Activated T-helper 1 cell treated with Interleukin-2 at 50 U/mL for 16 hours (primary cell): ENCODE results near the gene CLPSL2.

Experiments used
- DNase-seq: peaks from one replicate; pipeline ENCODE4 v3.0.0-alpha.2; 2020; ENCODE audit warnings: low read depth

CLPSL2 gene

GRCh38 chr6:35746516-35746915 lies 29.9 kb upstream of the CLPSL2 start:
- DNase-seq = no peak

DNA sequence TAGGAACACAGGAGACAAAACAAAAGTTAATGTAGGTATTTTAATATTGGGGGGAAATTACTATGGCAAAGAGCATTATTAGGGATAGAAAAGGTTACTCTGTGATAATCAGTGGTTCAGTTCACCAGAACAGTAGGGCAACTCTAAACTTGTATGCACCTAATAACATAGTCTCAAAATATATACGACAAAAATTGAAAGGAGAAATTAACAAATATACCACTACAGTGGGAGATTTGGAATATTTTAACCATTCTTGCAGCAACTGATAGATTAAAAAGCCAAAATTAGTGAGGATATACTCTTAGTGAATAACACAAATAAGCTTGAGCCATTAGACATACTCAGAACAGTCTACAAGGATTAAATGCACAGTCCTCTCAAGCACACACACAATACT lies 28.5 kb upstream of the CLPSL2 start:
- DNase-seq = no peak

DNA sequence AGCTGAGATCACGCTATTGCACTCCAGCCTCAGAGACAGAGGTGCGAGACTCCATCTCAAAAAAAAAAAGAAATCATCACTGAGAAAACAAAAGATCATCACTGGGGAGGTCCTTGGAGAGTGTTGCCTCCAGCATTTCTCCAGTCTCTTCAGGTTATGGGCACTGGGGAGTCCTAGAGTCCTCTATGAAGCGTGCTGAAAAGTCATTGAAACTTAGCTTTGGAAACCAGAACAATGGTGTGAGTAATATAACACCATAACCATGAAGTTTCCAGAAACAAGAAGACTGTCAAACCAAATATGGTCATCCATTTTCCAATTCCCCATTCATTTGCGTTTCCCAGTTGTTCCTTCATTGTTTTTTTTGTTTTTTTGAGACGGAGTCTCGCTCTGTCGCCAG lies 25.8 kb upstream of the CLPSL2 start:
- no peak for DNase-seq

GRCh38 chr6:35751594-35751993 lies 24.8 kb upstream of the CLPSL2 start:
- no peak for DNase-seq

DNA sequence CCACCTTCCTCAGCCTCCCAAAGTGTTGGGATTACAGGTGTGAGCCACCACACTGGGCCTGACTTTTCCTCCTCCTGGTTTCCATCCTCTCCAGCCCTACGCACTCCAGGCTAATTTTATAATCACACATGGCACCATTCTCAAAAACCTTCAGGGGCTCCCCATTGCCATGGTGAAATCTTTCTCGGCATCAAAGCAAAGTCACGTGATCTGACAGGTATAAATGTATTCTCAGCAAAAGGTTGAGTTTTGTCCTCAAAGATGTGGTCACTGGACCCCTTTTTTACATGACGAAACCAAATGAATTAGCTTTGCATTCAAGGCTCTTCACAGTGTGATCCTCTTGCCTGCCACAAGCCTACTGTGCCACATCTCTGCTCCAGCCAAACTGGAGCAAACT lies 24.1 kb upstream of the CLPSL2 start:
- no peak for DNase-seq

- DNase-seq = no peak
Measured at GRCh38 chr6:35754452-35755277, 21.7 kb upstream of the CLPSL2 start.

- DNase-seq = no peak
Measured at GRCh38 chr6:35755278-35755924, 21.0 kb upstream of the CLPSL2 start.

- no peak for DNase-seq
Measured at GRCh38 chr6:35757456-35758123, 18.8 kb upstream of the CLPSL2 start.

DNA sequence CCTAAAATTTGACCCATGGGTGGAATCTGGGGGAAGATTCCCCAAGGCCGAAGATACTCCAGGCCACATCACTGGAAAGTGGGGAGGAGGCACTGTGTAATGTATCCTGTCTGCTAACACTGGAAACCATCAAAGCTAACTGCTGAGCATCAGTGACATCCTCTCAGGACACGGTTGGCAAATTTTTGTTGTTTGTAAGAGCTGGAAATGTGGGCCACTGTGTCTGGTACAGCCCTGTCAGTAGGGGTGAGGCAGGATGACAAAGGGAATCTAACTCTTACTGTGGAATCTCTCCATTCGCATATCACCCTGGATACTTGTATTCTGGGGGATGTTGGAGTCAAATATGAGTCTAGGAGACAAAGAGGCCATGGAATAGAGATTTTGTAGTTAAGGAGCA lies 17.0 kb upstream of the CLPSL2 start:
- no peak for DNase-seq

GRCh38 chr6:35765739-35766138 lies 10.7 kb upstream of the CLPSL2 start:
- no peak for DNase-seq

- no peak for DNase-seq
Measured at GRCh38 chr6:35769211-35769610, 7.2 kb upstream of the CLPSL2 start.

DNA sequence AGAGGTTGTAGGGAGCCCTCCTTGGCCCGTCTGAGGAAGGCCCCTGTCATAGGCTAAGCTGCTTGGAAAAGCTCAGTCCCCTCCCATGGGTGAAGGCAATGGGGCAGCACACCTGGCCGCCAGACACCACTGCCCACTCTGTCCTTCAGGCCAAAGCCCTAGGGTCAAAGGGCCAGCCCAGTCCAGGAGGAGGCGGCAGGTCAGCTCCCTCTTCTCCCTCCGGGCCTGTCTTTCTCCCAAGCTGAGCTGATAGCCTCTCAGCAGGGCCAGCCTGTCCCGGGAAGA lies 5.1 kb upstream of the CLPSL2 start:
- no peak for DNase-seq

GRCh38 chr6:35774116-35774794 lies 2.1 kb upstream of the CLPSL2 start:
- no peak for DNase-seq

- no peak for DNase-seq
Measured at GRCh38 chr6:35775031-35775430, 1.4 kb upstream of the CLPSL2 start.

GRCh38 chr6:35777356-35778102 lies 1.1 kb downstream of the CLPSL2 start:
- DNase-seq = no peak

- no peak for DNase-seq
Measured at GRCh38 chr6:35778437-35778836, 2.0 kb downstream of the CLPSL2 start.

DNA sequence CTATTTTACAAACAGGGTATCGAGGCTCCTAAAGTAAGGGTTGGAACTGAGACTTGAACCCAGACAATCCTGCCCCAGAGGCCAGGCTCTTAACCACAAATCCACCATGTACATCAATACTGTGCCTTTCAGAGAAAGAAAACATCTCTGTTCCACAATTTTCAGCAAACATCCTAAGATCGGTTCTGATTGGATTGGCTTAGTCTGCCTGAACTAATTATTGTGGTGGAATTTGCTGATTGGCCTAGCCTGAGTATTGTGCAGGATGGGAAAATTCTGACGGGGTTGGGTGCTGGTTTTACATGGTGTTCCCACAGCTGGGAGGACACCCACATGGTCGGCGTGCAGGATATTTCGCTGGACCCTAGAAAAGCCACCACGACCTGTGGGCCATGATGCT lies 4.3 kb downstream of the CLPSL2 start, which contains the start of gene CLPSL1:
TSS of gene CLPSL1 (plus strand) at position 301 of the 400 bp plus-strand sequence. CDS start at position 393, 92 bp downstream.
- DNase-seq = no peak

- DNase-seq = no peak
Measured at GRCh38 chr6:35781290-35781689, 4.9 kb downstream of the CLPSL2 start.

DNA sequence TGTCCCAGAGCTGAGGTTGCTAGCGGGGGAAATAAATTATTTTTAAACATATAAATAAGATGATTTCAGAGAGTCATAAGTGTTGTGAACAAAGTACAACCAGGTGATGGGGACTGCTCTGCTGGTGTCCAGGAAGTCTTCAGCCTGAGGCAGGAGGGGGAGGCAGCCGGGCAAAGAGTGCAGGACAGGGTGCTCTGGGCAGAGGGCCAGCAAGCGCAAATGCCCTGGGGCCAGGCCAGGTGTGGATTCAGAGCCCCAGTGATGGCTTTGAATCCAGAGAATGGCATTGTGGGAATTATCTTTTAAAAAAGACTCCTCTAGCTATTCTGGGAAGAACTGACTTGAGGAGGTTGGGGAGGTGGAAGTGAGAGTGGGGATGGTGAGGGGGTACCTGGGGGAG lies 6.0 kb downstream of the CLPSL2 start:
- DNase-seq = no peak

DNA sequence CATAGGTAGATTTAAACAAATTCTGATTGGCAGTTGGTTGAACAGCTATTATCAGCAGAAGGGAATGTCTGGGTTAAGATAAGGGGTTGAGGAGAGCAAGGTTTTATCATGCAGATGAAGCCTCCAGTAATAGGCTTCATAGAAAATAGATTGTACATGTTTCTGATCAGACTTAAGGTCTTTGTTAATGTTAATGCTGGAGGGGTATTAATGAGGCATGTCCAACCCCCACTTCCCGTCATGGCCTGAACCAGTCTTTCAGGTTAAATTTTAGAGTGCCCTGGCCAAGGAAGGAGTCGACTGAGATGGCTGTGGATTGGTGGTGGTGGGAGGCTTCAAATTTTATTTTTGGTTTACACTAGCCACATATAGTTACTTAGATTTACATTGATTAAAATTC lies 7.8 kb downstream of the CLPSL2 start:
- DNase-seq = no peak

DNA sequence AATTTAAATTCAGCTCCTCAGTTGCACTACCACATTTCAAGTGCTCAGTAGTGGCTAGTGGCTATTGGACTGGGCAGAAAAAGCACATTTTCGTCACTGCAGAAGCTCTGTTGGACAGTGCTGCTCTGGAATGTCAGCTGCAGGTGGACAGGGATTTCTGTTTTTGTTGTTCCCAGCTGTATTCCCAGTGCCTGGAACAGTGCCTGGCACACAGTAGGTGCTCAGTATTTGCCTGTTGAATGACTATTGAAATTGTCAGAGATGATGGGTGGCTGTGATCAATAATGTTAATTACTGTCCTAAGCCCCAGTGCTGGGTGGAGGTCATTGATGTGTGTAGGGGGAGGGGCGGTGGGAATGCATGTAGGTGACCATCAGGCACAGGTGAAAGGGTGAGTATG lies 9.9 kb downstream of the CLPSL2 start:
- no peak for DNase-seq

DNA sequence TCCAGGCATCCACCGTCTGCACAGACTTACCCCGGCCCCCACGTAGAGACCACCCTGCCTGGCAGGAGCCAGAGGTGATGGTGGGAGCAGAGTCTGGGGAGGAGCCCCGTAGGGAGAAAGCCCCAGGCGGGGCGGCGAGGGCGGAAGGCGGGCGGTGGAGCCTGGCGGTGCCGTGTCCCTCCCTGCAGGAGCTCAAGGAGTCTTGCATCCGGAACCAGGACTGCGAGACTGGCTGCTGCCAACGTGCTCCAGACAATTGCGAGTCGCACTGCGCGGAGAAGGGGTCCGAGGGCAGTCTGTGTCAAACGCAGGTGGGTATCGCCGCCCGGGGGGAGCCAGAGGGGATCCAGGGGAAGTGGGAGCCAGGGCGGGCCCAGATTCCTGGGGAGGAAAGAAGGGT lies 10.4 kb downstream of the CLPSL2 start:
- no peak for DNase-seq
